Right renal pelvis (tissue), 4 donors: Measurements from ENCODE around the gene IREB2. TPM values are rescaled to one million over a fixed set of nuclear protein-coding genes. Genes with fewer than 3 reads are reported as not detected.

ENCODE experiments used
- DNase-seq, 4 donors: peaks; one replicate each; pipeline ENCODE4 v3.0.0-alpha.2; 2013; ENCODE audit warnings: low read depth in 4 of 4, low spot score in 3 of 4, missing footprints in 1 of 4
- polyA plus RNA-seq, 4 donors: library from polyadenylated mRNA; unstranded; fragments of 120-200 nt; gene quantifications; one replicate each; pipeline ENCODE4 v1.2.1, GENCODE V29; 2013; ENCODE audit not compliant: insufficient read length in 4 of 4

Gene IREB2
- polyA plus RNA-seq, 4 donors = 57.4 to 70.6 (median 67.6) TPM

- peak; percentile 78 to 88 (median 84) for DNase-seq
Observed at GRCh38 chr15:78540141-78540870, 102.3 kb downstream of the IREB2 start, which contains the start of gene PSMA4. Gene PSMA4 (plus strand): TSS chr15:78540444. CDS start chr15:78541928, 1,484 bp downstream.

GRCh38 chr15:78540871-78541743 is 103.1 kb downstream of the IREB2 start:
- no peak for DNase-seq

GRCh38 chr15:78541744-78542034 is 103.7 kb downstream of the IREB2 start:
- no peak for DNase-seq

GRCh38 chr15:78542647-78543046 is 104.6 kb downstream of the IREB2 start:
- no peak for DNase-seq

GRCh38 chr15:78550194-78550593 is 112.2 kb downstream of the IREB2 start:
- no peak for DNase-seq

- DNase-seq = no peak
Observed at GRCh38 chr15:78550815-78551214, 112.8 kb downstream of the IREB2 start.

Other genes starting within 250 kb of the IREB2 start
- under 1 TPM; 0.55 to 0.96 (median 0.80) TPM for gene ACSBG1, start 203.7 kb upstream of the IREB2 start, polyA plus RNA-seq
- 10 to 100 TPM; 21.2 to 26.5 (median 23.7) TPM for gene DNAJA4, start 173.7 kb upstream of the IREB2 start, polyA plus RNA-seq
- 100 to 1,000 TPM in 2 of 4 donors, 10 to 100 TPM in 2; 97.3 to 105 (median 99.3) TPM for gene SKIC8, start 138.6 kb upstream of the IREB2 start, polyA plus RNA-seq
- gene CRABP1, start 97.9 kb upstream of the IREB2 start, polyA plus RNA-seq = 10 to 100 TPM; 57.5 to 72.9 (median 60.6) TPM
- 10 to 100 TPM in 1 of 4 donors, 1 to 10 TPM in 3; 7.0 to 10.3 (median 7.8) TPM for gene HYKK, start 69.4 kb downstream of the IREB2 start, polyA plus RNA-seq
- 100 to 1,000 TPM; 263 to 294 (median 288) TPM for gene PSMA4, start 102.2 kb downstream of the IREB2 start, polyA plus RNA-seq
- 10 to 100 TPM in 1 of 4 donors, 1 to 10 TPM in 3; 5.8 to 11.1 (median 8.1) TPM for gene CHRNA5, start 127.3 kb downstream of the IREB2 start, polyA plus RNA-seq
- gene CHRNA3, start 182.8 kb downstream of the IREB2 start, polyA plus RNA-seq = 1 to 10 TPM in 1 of 4 donors, under 1 TPM in 3; 0.72 to 1.7 (median 0.89) TPM
- gene CHRNB4, start 203.0 kb downstream of the IREB2 start, polyA plus RNA-seq = 1 to 10 TPM; 2.9 to 3.5 (median 3.1) TPM